Neural crest cell (in vitro differentiated cells): ENCODE data around the gene PLSCR3. TPM values are rescaled to one million over a fixed set of nuclear protein-coding genes. Genes with fewer than 3 reads are reported as not detected.
"Not testable (repeated sequence)": the region's sequence is repeated elsewhere in the genome, so short reads cannot be mapped to it uniquely, and the experiment has no call there.

Source experiments
- DNase-seq: peaks from one replicate; pipeline ENCODE4 v3.0.0; 2021; ENCODE audit warnings: low read depth, mixed read lengths, low spot score
- H3K27ac Mint-ChIP-seq: one replicate; pipeline ENCODE4 v1.8.0; 2021; ENCODE audit warnings: mild to moderate bottlenecking, mixed read lengths; ENCODE audit not compliant: unreplicated experiment
- H3K27me3 Mint-ChIP-seq: 2 replicates; pipeline ENCODE4 v1.8.0; 2021; ENCODE audit warnings: low read depth, mild to moderate bottlenecking, mixed read lengths
- H3K36me3 Mint-ChIP-seq: 2 replicates; pipeline ENCODE4 v1.8.0; 2021; ENCODE audit warnings: low read depth, mild to moderate bottlenecking, mixed read lengths
- H3K4me1 Mint-ChIP-seq: 2 replicates; pipeline ENCODE4 v1.8.0; 2021; ENCODE audit warnings: mixed read lengths
- H3K4me3 Mint-ChIP-seq: one replicate; pipeline ENCODE4 v1.8.0; 2021; ENCODE audit warnings: mild to moderate bottlenecking, mixed read lengths
- H3K9me3 Mint-ChIP-seq: 2 replicates; pipeline ENCODE4 v1.8.0; 2021; ENCODE audit warnings: mixed read lengths
- CTCF ChIP-seq: fragments of 200-600 bp; sonication (generic); conservative IDR thresholded peaks from 2 replicates; pipeline ENCODE4 v1.5.0; 2021; ENCODE audit warnings: antibody characterized with exemption, mild to moderate bottlenecking
- total RNA-seq: library from RNA; stranded (reverse); gene quantifications from 2 replicates; pipeline ENCODE4 v1.2.1, GENCODE V29; 2021

The PLSCR3 gene
- total RNA-seq, 1 donor from 2014 or later, result 25.7 TPM

GRCh38 chr17:7367918-7368598 lies 26.3 kb downstream of the PLSCR3 start:
- DNase-seq, result no peak
- H3K27ac Mint-ChIP-seq, result no peak overlapping the region
- no peak overlapping the region for H3K4me3 Mint-ChIP-seq
- no peaks in the 10 kb centered on the region for H3K9me3 Mint-ChIP-seq
- peaks cover 12% of the 10 kb centered on the region for H3K27me3 Mint-ChIP-seq
- H3K4me1 Mint-ChIP-seq, result peaks cover 4% of the 10 kb centered on the region
- H3K36me3 Mint-ChIP-seq, result no peaks in the 10 kb centered on the region
- TF ChIP-seq CTCF, result no peak

- peaks cover 4% of the 10 kb centered on the region for H3K4me1 Mint-ChIP-seq
These were observed 27.2 kb downstream of the PLSCR3 start for GRCh38 chr17:7367083-7367482.

GRCh38 chr17:7365963-7366362 lies 28.4 kb downstream of the PLSCR3 start:
- H3K4me1 Mint-ChIP-seq, H3K9me3 Mint-ChIP-seq, DNase-seq, H3K4me3 Mint-ChIP-seq, H3K27ac Mint-ChIP-seq, H3K36me3 Mint-ChIP-seq: not testable (repeated sequence)
- peaks cover 13% of the 10 kb centered on the region for H3K27me3 Mint-ChIP-seq

More at GRCh38 chr17:7367083-7367482, 27.2 kb downstream of the PLSCR3 start:
- H3K4me3 Mint-ChIP-seq, result no peak overlapping the region
- no peaks in the 10 kb centered on the region for H3K36me3 Mint-ChIP-seq
- no peak overlapping the region for H3K27ac Mint-ChIP-seq
- H3K27me3 Mint-ChIP-seq, result peaks cover 12% of the 10 kb centered on the region
- no peak for TF ChIP-seq CTCF
- H3K9me3 Mint-ChIP-seq, result no peaks in the 10 kb centered on the region
- no peak for DNase-seq

GRCh38 chr17:7363311-7363710 lies 31.0 kb downstream of the PLSCR3 start:
- no peak for DNase-seq
- Mint-ChIP-seq H3K36me3 (no peaks in the 10 kb centered on the region), H3K4me1 (peaks cover 3% of the 10 kb centered on the region), H3K27me3 (peaks cover 3% of the 10 kb centered on the region), H3K9me3 (no peaks in the 10 kb centered on the region), H3K4me3 (no peak overlapping the region), H3K27ac (no peak overlapping the region)
- TF ChIP-seq CTCF, result no peak

GRCh38 chr17:7361906-7362305 lies 32.4 kb downstream of the PLSCR3 start:
- DNase-seq, result no peak
- no peak for TF ChIP-seq CTCF

GRCh38 chr17:7357381-7357780 lies 36.9 kb downstream of the PLSCR3 start:
- DNase-seq, result no peak
- H3K9me3 Mint-ChIP-seq, result no peaks in the 10 kb centered on the region
- H3K36me3 Mint-ChIP-seq, result no peaks in the 10 kb centered on the region
- H3K27me3 Mint-ChIP-seq, result peaks cover 3% of the 10 kb centered on the region
- H3K4me3 Mint-ChIP-seq, result no peak overlapping the region
- TF ChIP-seq CTCF, result no peak
- H3K27ac Mint-ChIP-seq, result no peak overlapping the region
- peaks cover 18% of the 10 kb centered on the region for H3K4me1 Mint-ChIP-seq

More at GRCh38 chr17:7361906-7362305, 32.4 kb downstream of the PLSCR3 start:
- no peaks in the 10 kb centered on the region for H3K4me1 Mint-ChIP-seq
- H3K27me3 Mint-ChIP-seq, result peaks cover 3% of the 10 kb centered on the region
- no peak overlapping the region for H3K27ac Mint-ChIP-seq
- no peaks in the 10 kb centered on the region for H3K36me3 Mint-ChIP-seq
- no peak overlapping the region for H3K4me3 Mint-ChIP-seq
- no peaks in the 10 kb centered on the region for H3K9me3 Mint-ChIP-seq
